HepG2 (cell line): ENCODE results near the gene TJP3. TPM values are rescaled to one million over a fixed set of nuclear protein-coding genes. Genes with fewer than 3 reads are reported as not detected.

Experiments
- ATAC-seq: fragments of 200-7000 bp; cut with Tn5 transposase; 3 replicates; pipeline ENCODE4 v1.9.1; 2020; ENCODE audit warnings: mild to moderate bottlenecking, moderate library complexity
- BruUV-seq: library from RNA; stranded (reverse); fragments of 400-500 nt; replicated peaks from 2 replicates; lab custom pipeline; 2021; lab: Mats Ljungman, UMichigan
- CTCF ChIA-PET: fragments of 300-600 bp; formaldehyde crosslinking; extraction: SDS; loops from one replicate; lab custom pipeline; 2021; ENCODE audit warnings: low total read pairs, inconsistent platforms, low intra/inter-chr PET ratio; lab: Yijun Ruan, JAX
- POLR2A ChIA-PET: fragments of 350-600 bp; sonication (Branson Sonifier 250); formaldehyde crosslinking; loops from one replicate; lab custom pipeline; 2020; ENCODE audit warnings: antibody characterized with exemption, inconsistent platforms; lab: Yijun Ruan, JAX
- DNase-seq: peaks from one replicate; pipeline ENCODE4 v3.0.0-alpha.2; 2015; ENCODE audit warnings: low spot score
- FAIRE-seq: peaks from 3 replicates; lab custom pipeline; 2011; peaks lifted over from hg19 to GRCh38; lab: Jason Lieb, UNC
- H2AFZ ChIP-seq: one replicate; pipeline ENCODE4 v1.6.1; 2011; ENCODE audit warnings: low read length, inconsistent platforms
- H3K27ac ChIP-seq: fragments of 300-600 bp; 3 replicates; pipeline ENCODE4 v1.8.0; 2011; ENCODE audit warnings: mixed run types, mild to moderate bottlenecking, mixed read lengths, low read length, inconsistent platforms; ENCODE audit not compliant: insufficient read depth; ENCODE audit errors: extremely low read length
- H3K27me3 ChIP-seq, 2 experiments: fragments of 200-600 bp in 1 of 2; 2 replicates in 1 of 2; 3 replicates in 1 of 2; pipeline versions ENCODE4 v1.6.0 to v1.8.0; 2011; ENCODE audit warnings: low read length in 2 of 2, mild to moderate bottlenecking in 2 of 2, moderate library complexity in 2 of 2, inconsistent platforms in 1 of 2; ENCODE audit not compliant: insufficient read depth in 2 of 2, control insufficient read depth in 1 of 2
- H3K36me3 ChIP-seq, 2 experiments: fragments of 200-600 bp in 1 of 2; replicated peaks in 1 of 2; 2 replicates in 1 of 2; 3 replicates in 1 of 2; pipeline versions ENCODE4 v1.5.1 to v1.8.0; 2011; ENCODE audit warnings: low read length in 2 of 2, inconsistent platforms in 1 of 2; ENCODE audit not compliant: insufficient read depth in 2 of 2, control insufficient read depth in 1 of 2
- H3K4me1 ChIP-seq: 2 replicates; pipeline ENCODE4 v1.5.1; 2012; ENCODE audit warnings: low read length, inconsistent platforms; ENCODE audit not compliant: insufficient read depth
- H3K4me2 ChIP-seq: 2 replicates; pipeline ENCODE4 v1.6.0; 2011; ENCODE audit warnings: low read depth, low read length, inconsistent platforms
- H3K4me3 ChIP-seq, 3 experiments: fragments of 200-600 bp in 1 of 3; sonication (generic), shearing (Covaris generic) in 1 of 3; replicated peaks in 1 of 3; 2 replicates each; pipeline ENCODE4 v1.5.1; 2011 to 2016; ENCODE audit warnings: low read length in 3 of 3, inconsistent platforms in 2 of 3, low read depth in 2 of 3, mild to moderate bottlenecking in 2 of 3, control low read depth in 1 of 3, mixed read lengths in 1 of 3; ENCODE audit not compliant: insufficient read depth in 1 of 3
- H3K79me2 ChIP-seq: one replicate; pipeline ENCODE4 v1.6.1; 2011; ENCODE audit warnings: low read length, inconsistent platforms; ENCODE audit not compliant: insufficient read depth
- H3K9ac ChIP-seq: 2 replicates; pipeline ENCODE4 v1.6.0; 2011; ENCODE audit warnings: mild to moderate bottlenecking, low read depth, low read length, inconsistent platforms; ENCODE audit not compliant: insufficient read depth
- H3K9me3 ChIP-seq: 2 replicates; pipeline ENCODE4 v1.5.1; 2012; ENCODE audit warnings: mild to moderate bottlenecking, low read length
- H4K20me1 ChIP-seq: 2 replicates; pipeline ENCODE4 v1.6.0; 2011; ENCODE audit warnings: inconsistent platforms, mild to moderate bottlenecking, low read length, moderate library complexity; ENCODE audit not compliant: insufficient read depth
- CTCF ChIP-seq: sonication (generic); formaldehyde crosslinking; IDR thresholded peaks from 2 replicates; pipeline ENCODE4 v1.5.0; 2020; ENCODE audit warnings: mild to moderate bottlenecking, missing genetic modification reagents, moderate library complexity
- FOXK1 ChIP-seq: sonication (generic); formaldehyde crosslinking; IDR thresholded peaks from 2 replicates; pipeline ENCODE4 v1.4.0; 2020; ENCODE audit warnings: low read depth, missing genetic modification reagents, borderline replicate concordance
- HNRNPL ChIP-seq: fragments of 200-400 bp; formaldehyde crosslinking; IDR thresholded peaks from 2 replicates; pipeline ENCODE4 v1.6.1; 2017; ENCODE audit warnings: mild to moderate bottlenecking, low read depth, low read length
- HNRNPLL ChIP-seq: fragments of 200-400 bp; formaldehyde crosslinking; IDR thresholded peaks from 2 replicates; pipeline ENCODE4 v1.6.1; 2017; ENCODE audit warnings: mild to moderate bottlenecking, low read depth, low read length; ENCODE audit not compliant: poor library complexity, severe bottlenecking
- HOXA3 ChIP-seq: sonication (generic); formaldehyde crosslinking; IDR thresholded peaks from 2 replicates; pipeline ENCODE4 v1.5.0; 2020; ENCODE audit warnings: missing genetic modification reagents
- NFKBIZ ChIP-seq: IDR thresholded peaks from 2 replicates; pipeline ENCODE4 v1.6.1; 2018; ENCODE audit warnings: missing genetic modification reagents, missing compliant biosample characterization
- STAG1 ChIP-seq: sonication (generic); formaldehyde crosslinking; IDR thresholded peaks from 2 replicates; pipeline ENCODE4 v1.4.0; 2020; ENCODE audit warnings: missing genetic modification reagents
- TEAD3 ChIP-seq: optimal IDR thresholded peaks from 2 replicates; pipeline ENCODE3; 2016; ENCODE audit warnings: borderline replicate concordance
- ZFP36 ChIP-seq: fragments of 150-350 bp; IDR thresholded peaks from 2 replicates; pipeline ENCODE4 v1.6.1; 2018; ENCODE audit warnings: borderline replicate concordance, low read length, low read depth; ENCODE audit not compliant: partially characterized antibody
- ZMYM3 ChIP-seq: sonication (generic); formaldehyde crosslinking; IDR thresholded peaks from 2 replicates; pipeline ENCODE4 v1.5.1; 2020; ENCODE audit warnings: mild to moderate bottlenecking, missing genetic modification reagents
- ZNF12 ChIP-seq: sonication (generic); formaldehyde crosslinking; IDR thresholded peaks from 2 replicates; pipeline ENCODE4 v1.5.0; 2020; ENCODE audit warnings: missing genetic modification reagents
- ZNF121 ChIP-seq: sonication (generic); formaldehyde crosslinking; IDR thresholded peaks from 2 replicates; pipeline ENCODE4 v1.5.0; 2020; ENCODE audit warnings: mild to moderate bottlenecking, missing genetic modification reagents
- ZNF263 ChIP-seq: sonication (generic); formaldehyde crosslinking; IDR thresholded peaks from 2 replicates; pipeline ENCODE4 v1.4.0; 2020; ENCODE audit warnings: missing genetic modification reagents
- ZNF383 ChIP-seq: sonication (generic); formaldehyde crosslinking; IDR thresholded peaks from 2 replicates; pipeline ENCODE4 v1.4.0; 2020; ENCODE audit warnings: missing genetic modification reagents, mild to moderate bottlenecking, borderline replicate concordance
- ZSCAN22 ChIP-seq: sonication (generic); formaldehyde crosslinking; IDR thresholded peaks from 2 replicates; pipeline ENCODE4 v1.4.0; 2020; ENCODE audit warnings: mild to moderate bottlenecking, missing genetic modification reagents
- ZSCAN25 ChIP-seq: sonication (generic); formaldehyde crosslinking; IDR thresholded peaks from 2 replicates; pipeline ENCODE4 v1.8.0; 2022; ENCODE audit warnings: mild to moderate bottlenecking, missing genetic modification reagents
- ZSCAN9 ChIP-seq: IDR thresholded peaks from 2 replicates; pipeline ENCODE4 v1.6.1; 2016; ENCODE audit warnings: borderline replicate concordance
- whole genome bisulfite sequencing: methylation state at CpG from one replicate; pipeline ENCODE4 v1.1.6; 2017; ENCODE audit warnings: low lambda C conversion rate; 5-methylcytosine and 5-hydroxymethylcytosine counted together
- in situ Hi-C: cut with HindIII; loops from 2 replicates; pipeline ENCODE4 v1.10.0; 2017; ENCODE audit warnings: low pct_unique_long_range_greater_than_20kb; ENCODE audit not compliant: extremely low pct_ligation_motif_present
- intact Hi-C: fragments of 100-400 bp; cut with micrococcal nuclease; formaldehyde crosslinking; loops from one replicate; pipeline ENCODE4 v1.10.0; 2022; ENCODE audit not compliant: unreplicated experiment
- polyA plus RNA-seq, 8 experiments: library from polyadenylated mRNA; depleted of rRNA in 3 of 8; stranded (reverse) in 7 of 8; unstranded in 1 of 8; fragments of >200 nt; fragmentation: Illumina TruSeq in 4 of 8; extraction: Trizol in 4 of 8; gene quantifications; 2 replicates each; pipeline versions ENCODE4 v1.2.1 to v1.2.3, GENCODE V29; 2011 to 2016; ENCODE audit warnings: low read depth in 4 of 8, missing spikeins in 1 of 8, mixed read lengths in 1 of 8; ENCODE audit not compliant: insufficient read depth in 1 of 8
- total RNA-seq, 5 experiments: library from RNA; depleted of rRNA; stranded (reverse); fragments of >200 nt; fragmentation: Illumina TruSeq; extraction: Trizol; gene quantifications; 2 replicates each; pipeline ENCODE4 v1.2.3, GENCODE V29; 2016; ENCODE audit warnings: low read depth in 1 of 5

The TJP3 gene
- total and polyA plus RNA-seq, 2 of the 13 experiments (the other 11 are each of a cell fraction or from before 2014, with no cell fraction given), result 2.3 to 21.5 TPM

DNA sequence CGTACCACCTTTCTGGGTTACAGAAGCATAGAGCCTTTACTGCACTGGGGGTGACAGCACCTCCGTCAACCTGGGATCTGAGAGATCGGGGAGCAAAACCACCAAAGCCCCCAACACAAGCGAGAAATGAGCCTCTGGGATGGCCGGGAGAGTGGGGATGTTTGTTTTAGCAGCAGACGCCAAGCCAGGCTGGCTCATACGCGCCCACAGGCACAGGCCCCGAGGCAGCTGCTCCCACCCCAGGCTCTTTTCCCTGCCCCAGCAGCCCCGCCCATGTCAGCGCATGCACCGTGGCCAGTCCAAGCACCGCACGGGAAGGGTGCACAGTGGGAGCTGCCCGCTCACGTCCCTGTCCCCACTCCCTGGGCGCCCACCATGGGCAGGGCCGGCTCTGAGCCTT lies 16.5 kb upstream of the TJP3 start:
- Histone ChIP-seq H3K79me2 (peaks cover 5% of the 10 kb centered on the region), H3K27me3 (no peaks in the 10 kb centered on the region), H3K4me1 (peaks cover 21% of the 10 kb centered on the region), H3K4me3 (no peak overlapping the region), H3K27ac (no peak overlapping the region), H3K9ac (no peak overlapping the region), H3K9me3 (no peaks in the 10 kb centered on the region), H3K36me3 (no peaks in the 10 kb centered on the region), H3K4me2 (no peak overlapping the region), H4K20me1 (peaks cover 8% of the 10 kb centered on the region; the same call in 1 of the 2 replicates), H2AFZ (no peak overlapping the region)
- WGBS, result 99% methylated on average over 9 of the region's 18 CpGs
- ChIA-PET CTCF (interaction anchor here (1.5 kb wide), 1 partner anchor 14 kb away, joined by 9 read pairs; no protein-coding TSS in a partner anchor), POLR2A (no interaction called here)
- BruUV-seq, result no TSS peak
- ATAC-seq, result no peak
- no peak for DNase-seq
- intact Hi-C loops, result no loop called here
- in situ Hi-C loops, result no loop called here
- TF ChIP-seq NFKBIZ (CRISPR knock-in tag), result no peak
- TF ChIP-seq ZNF12 (CRISPR knock-in tag), result peak; percentile 94
- no peak for FAIRE-seq

- intact Hi-C loops (no loop called here), in situ Hi-C loops (no loop called here)
- Histone ChIP-seq H3K36me3 (no peaks in the 10 kb centered on the region), H3K4me2 (no peak overlapping the region), H2AFZ (no peak overlapping the region), H3K9ac (no peak overlapping the region), H3K27me3 (no peaks in the 10 kb centered on the region), H3K9me3 (no peaks in the 10 kb centered on the region), H3K79me2 (peaks cover 9% of the 10 kb centered on the region), H4K20me1 (peaks cover 8% of the 10 kb centered on the region; the same call in 1 of the 2 replicates), H3K4me1 (peaks cover 14% of the 10 kb centered on the region), H3K4me3 (no peak overlapping the region), H3K27ac (no peak overlapping the region)
- CTCF ChIA-PET, result interaction anchor here (1.5 kb wide), 1 partner anchor 14 kb away, joined by 9 read pairs; no protein-coding TSS in a partner anchor
- WGBS, result 82% methylated on average over 15 of the region's 25 CpGs
- POLR2A ChIA-PET, result no interaction called here
- no TSS peak for BruUV-seq
- ATAC-seq (peak; percentile 34), DNase-seq (no peak), FAIRE-seq (no peak)
- TF ChIP-seq TEAD3 (CRISPR knock-in tag), result peak; percentile 12
- peak; percentile 96 for TF ChIP-seq ZMYM3 (CRISPR knock-in tag)
- peak; percentile 72 for TF ChIP-seq CTCF (CRISPR knock-in tag)
- TF ChIP-seq ZNF263, result peak; percentile 74
- TF ChIP-seq ZFP36, result peak; percentile 47
- no peak for TF ChIP-seq FOXK1 (CRISPR knock-in tag)
- 0 out of 2 replicates have a peak, but pooled peaks have one; percentile 19 for TF ChIP-seq HNRNPL
- TF ChIP-seq ZNF121 (CRISPR knock-in tag), result peak; percentile 44; the same call in 1 of the 2 replicates
- TF ChIP-seq ZNF383 (CRISPR knock-in tag), result no peak
- peak; percentile 25 for TF ChIP-seq HNRNPLL
- TF ChIP-seq ZSCAN25 (CRISPR knock-in tag), result peak; percentile 93
- TF ChIP-seq HOXA3 (CRISPR knock-in tag), result 0 out of 2 replicates have a peak, but pooled peaks have one; percentile 8
- 0 out of 2 replicates have a peak, but pooled peaks have one; percentile 8 for TF ChIP-seq STAG1 (CRISPR knock-in tag)
- no peak for TF ChIP-seq ZSCAN9 (CRISPR knock-in tag)
- no peak for TF ChIP-seq ZSCAN22 (CRISPR knock-in tag)
These were observed 15.8 kb upstream of the TJP3 start for GRCh38 chr19:3692141-3693024.
